Measurements from ENCODE around the gene MRPL48.

Gene MRPL48

GRCh38 chr11:73893041-73893440, 105.4 kb downstream of the MRPL48 start:
- no peak for DNase-seq (ENCODE audit: low spot score)

GRCh38 chr11:73894725-73895335, 107.2 kb downstream of the MRPL48 start:
- no peak for DNase-seq (ENCODE audit: low spot score)

DNA sequence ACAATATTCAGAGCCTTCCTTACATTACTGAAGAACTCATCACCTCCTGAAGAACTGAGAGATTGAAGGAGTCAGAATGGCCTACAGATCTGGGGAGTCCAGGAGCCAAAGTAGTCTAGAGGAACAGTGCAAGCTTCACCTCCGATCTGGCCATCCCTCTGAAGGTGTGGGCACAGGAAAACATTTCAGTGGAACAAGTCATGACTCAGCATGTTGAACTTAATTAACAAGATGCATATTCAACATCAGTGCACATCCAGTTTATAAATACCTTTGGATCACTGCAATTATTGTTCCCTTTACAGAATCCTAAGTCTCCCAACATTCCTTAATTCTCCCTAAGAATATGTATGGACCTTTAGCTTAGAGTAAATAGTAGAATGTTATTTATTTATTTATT, 114.6 kb downstream of the MRPL48 start:
- DNase-seq (ENCODE audit: low spot score) = no peak

- no peak for DNase-seq (ENCODE audit: low spot score)
These were observed 119.5 kb downstream of the MRPL48 start for GRCh38 chr11:73907191-73907590.

- DNase-seq (ENCODE audit: low spot score) = no peak
These were observed 124.4 kb downstream of the MRPL48 start for GRCh38 chr11:73912026-73912425.

GRCh38 chr11:73913472-73913871, 125.8 kb downstream of the MRPL48 start:
- no peak for DNase-seq (ENCODE audit: low spot score)

DNA sequence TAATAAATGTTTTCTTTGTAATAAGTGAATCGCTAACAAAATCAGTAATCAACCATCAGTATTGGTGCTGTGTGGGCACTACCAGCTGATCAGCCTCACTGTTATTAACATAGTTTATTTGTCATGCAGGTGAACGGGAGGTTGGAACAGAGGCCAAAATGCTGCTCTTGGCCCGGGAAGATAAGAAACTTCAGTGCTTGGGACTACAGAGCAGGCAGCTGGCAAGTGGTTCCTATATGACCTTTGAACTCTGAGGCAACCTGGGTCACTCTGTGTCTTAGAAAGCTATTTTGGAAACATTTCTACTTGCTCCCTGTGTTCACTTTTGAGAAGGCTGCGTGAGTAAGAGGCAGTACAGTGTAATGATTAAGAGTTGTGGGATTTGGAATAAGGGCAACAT, 126.6 kb downstream of the MRPL48 start:
- DNase-seq (ENCODE audit: low spot score) = no peak

All from COLO829 (cell line).